HG03025 (cell line): ENCODE measurements around the gene FBL.

Experiments
- ATAC-seq: cut with Tn5 transposase; IDR thresholded peaks from one replicate; pipeline ENCODE4 v1.9.1; 2021; ENCODE audit warnings: mild to moderate bottlenecking, moderate library complexity; ENCODE audit not compliant: unreplicated experiment, low FRiP score

FBL gene

GRCh38 chr19:39845172-39845571 is 1.0 kb downstream of the FBL start:
- no peak for ATAC-seq

GRCh38 chr19:39843919-39844793 is 2.0 kb downstream of the FBL start:
- ATAC-seq: no peak

- no peak for ATAC-seq
These were observed 3.3 kb downstream of the FBL start for GRCh38 chr19:39842693-39843435.

- no peak for ATAC-seq
These were observed 5.1 kb downstream of the FBL start for GRCh38 chr19:39841041-39841440.

- ATAC-seq: no peak
These were observed 5.7 kb downstream of the FBL start for GRCh38 chr19:39840492-39840891.

GRCh38 chr19:39839678-39840327 is 6.4 kb downstream of the FBL start:
- ATAC-seq: no peak

- ATAC-seq: no peak
These were observed 7.6 kb downstream of the FBL start for GRCh38 chr19:39838569-39838968.

GRCh38 chr19:39837978-39838377 is 8.2 kb downstream of the FBL start:
- no peak for ATAC-seq

- ATAC-seq: no peak
These were observed 11.8 kb downstream of the FBL start for GRCh38 chr19:39834287-39834841.

GRCh38 chr19:39833464-39834286 is 12.5 kb downstream of the FBL start, which contains the start of gene DYRK1B:
DYRK1B (minus strand) TSS chr19:39834162; CDS start chr19:39831867, 2,295 bp downstream.
- ATAC-seq: peak; percentile 74

- no peak for ATAC-seq
These were observed 13.1 kb downstream of the FBL start for GRCh38 chr19:39833160-39833463.

- ATAC-seq: no peak
These were observed 13.7 kb downstream of the FBL start for GRCh38 chr19:39832341-39833083.

- ATAC-seq: no peak
These were observed 14.5 kb downstream of the FBL start for GRCh38 chr19:39831679-39832078.

- no peak for ATAC-seq
These were observed 15.3 kb downstream of the FBL start for GRCh38 chr19:39830847-39831246.

GRCh38 chr19:39830406-39830805 is 15.8 kb downstream of the FBL start:
- ATAC-seq: no peak

GRCh38 chr19:39829702-39830275 is 16.4 kb downstream of the FBL start:
- ATAC-seq: no peak

GRCh38 chr19:39828654-39829032 is 17.5 kb downstream of the FBL start:
- no peak for ATAC-seq

GRCh38 chr19:39828015-39828653 is 18.0 kb downstream of the FBL start:
- ATAC-seq: no peak

GRCh38 chr19:39827216-39827615 is 19.0 kb downstream of the FBL start:
- no peak for ATAC-seq
